Liver (tissue), 3 donors: ENCODE measurements around the gene FAR1.

ENCODE experiments used
- ATF3 ChIP-seq: IDR thresholded peaks from 2 replicates; pipeline ENCODE4 v1.6.1; 2016; ENCODE audit warnings: antibody characterized with exemption
- CTCF ChIP-seq: fragments of 150-350 bp; IDR thresholded peaks from 2 replicates; pipeline ENCODE4 v1.5.1; 2017; ENCODE audit warnings: improper control_type of control experiment, low read depth, low read length; ENCODE audit not compliant: missing input control
- EGR1 ChIP-seq, 2 donors: IDR thresholded peaks; 2 replicates each; pipeline ENCODE4 v1.6.1; 2016 to 2018; ENCODE audit warnings: antibody characterized with exemption in 2 of 2, low read depth in 2 of 2
- FOXA1 ChIP-seq: IDR thresholded peaks from 2 replicates; pipeline ENCODE4 v1.6.1; 2016; ENCODE audit warnings: antibody characterized with exemption
- GABPA ChIP-seq, 2 donors: IDR thresholded peaks in 1 of 2; conservative IDR thresholded peaks in 1 of 2; 2 replicates each; pipeline ENCODE4 v1.6.1; 2016; ENCODE audit warnings: antibody characterized with exemption in 2 of 2, mild to moderate bottlenecking in 1 of 2, moderate library complexity in 1 of 2
- JUND ChIP-seq, 2 donors: IDR thresholded peaks; 2 replicates each; pipeline ENCODE4 v1.6.1; 2016; ENCODE audit warnings: antibody characterized with exemption in 2 of 2
- RAD21 ChIP-seq, 2 donors: IDR thresholded peaks; 2 replicates each; pipeline ENCODE4 v1.6.1; 2016; ENCODE audit warnings: antibody characterized with exemption in 2 of 2, mild to moderate bottlenecking in 2 of 2
- RXRA ChIP-seq, 2 donors: IDR thresholded peaks; 2 replicates each; pipeline ENCODE4 v1.6.1; 2017 to 2018; ENCODE audit warnings: antibody characterized with exemption in 2 of 2, mild to moderate bottlenecking in 1 of 2
- SP1 ChIP-seq: IDR thresholded peaks from 2 replicates; pipeline ENCODE4 v1.6.1; 2018; ENCODE audit warnings: antibody characterized with exemption, mild to moderate bottlenecking
- TAF1 ChIP-seq: conservative IDR thresholded peaks from 2 replicates; pipeline ENCODE4 v1.6.1; 2016; ENCODE audit warnings: antibody characterized with exemption, mild to moderate bottlenecking
- YY1 ChIP-seq: IDR thresholded peaks from 2 replicates; pipeline ENCODE4 v1.6.1; 2016; ENCODE audit warnings: antibody characterized with exemption, mild to moderate bottlenecking
- TF ChIP-seq, protein P1 (sequence below): IDR thresholded peaks from 2 replicates; pipeline ENCODE4 v1.6.1; 2016; ENCODE audit warnings: antibody characterized with exemption, mild to moderate bottlenecking
- TF ChIP-seq, protein P2 (sequence below): IDR thresholded peaks from 2 replicates; pipeline ENCODE4 v1.6.1; 2016; ENCODE audit warnings: antibody characterized with exemption
- TF ChIP-seq, protein P3 (sequence below): IDR thresholded peaks from 2 replicates; pipeline ENCODE4 v1.6.1; 2016; ENCODE audit warnings: antibody characterized with exemption
- donor health status: healthy.
- donor health status: healthy.

DNA sequence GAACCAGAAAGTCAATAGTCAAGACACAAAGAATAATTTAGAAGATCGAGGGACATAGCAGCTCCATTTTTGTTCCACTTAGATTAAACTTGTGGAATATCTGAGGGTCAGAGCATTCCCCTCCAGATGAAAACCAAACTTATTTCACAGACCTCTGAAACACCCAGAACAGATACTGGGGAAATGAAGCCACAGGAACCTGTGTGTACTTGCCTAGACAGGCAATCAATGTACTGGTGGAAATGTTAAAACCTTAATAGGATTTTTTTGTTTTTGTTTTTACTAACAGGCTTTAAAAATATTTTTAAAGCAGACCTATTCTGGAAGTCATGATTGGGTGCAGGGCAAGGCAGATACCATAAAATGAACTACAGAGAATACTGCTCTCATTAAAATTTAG, 4.1 kb upstream of the FAR1 start:
- TF ChIP-seq FOXA1 (no peak), CTCF (no peak), TAF1 (no peak), YY1 (no peak), JUND (IDR thresholded peaks at IDR 0.05) (no peak), RAD21 (IDR thresholded peaks at IDR 0.05) (no peak), SP1 (no peak), GABPA (IDR thresholded peaks at IDR 0.05 in 1 of 2, conservative IDR thresholded peaks at IDR 0.05 in 1 of 2) (no peak), EGR1 (IDR thresholded peaks at IDR 0.05; ENCODE audit: low read depth in 2 of 2) (no peak), ATF3 (no peak), RXRA (IDR thresholded peaks at IDR 0.05) (no peak)
- TF ChIP-seq, protein P1, sequence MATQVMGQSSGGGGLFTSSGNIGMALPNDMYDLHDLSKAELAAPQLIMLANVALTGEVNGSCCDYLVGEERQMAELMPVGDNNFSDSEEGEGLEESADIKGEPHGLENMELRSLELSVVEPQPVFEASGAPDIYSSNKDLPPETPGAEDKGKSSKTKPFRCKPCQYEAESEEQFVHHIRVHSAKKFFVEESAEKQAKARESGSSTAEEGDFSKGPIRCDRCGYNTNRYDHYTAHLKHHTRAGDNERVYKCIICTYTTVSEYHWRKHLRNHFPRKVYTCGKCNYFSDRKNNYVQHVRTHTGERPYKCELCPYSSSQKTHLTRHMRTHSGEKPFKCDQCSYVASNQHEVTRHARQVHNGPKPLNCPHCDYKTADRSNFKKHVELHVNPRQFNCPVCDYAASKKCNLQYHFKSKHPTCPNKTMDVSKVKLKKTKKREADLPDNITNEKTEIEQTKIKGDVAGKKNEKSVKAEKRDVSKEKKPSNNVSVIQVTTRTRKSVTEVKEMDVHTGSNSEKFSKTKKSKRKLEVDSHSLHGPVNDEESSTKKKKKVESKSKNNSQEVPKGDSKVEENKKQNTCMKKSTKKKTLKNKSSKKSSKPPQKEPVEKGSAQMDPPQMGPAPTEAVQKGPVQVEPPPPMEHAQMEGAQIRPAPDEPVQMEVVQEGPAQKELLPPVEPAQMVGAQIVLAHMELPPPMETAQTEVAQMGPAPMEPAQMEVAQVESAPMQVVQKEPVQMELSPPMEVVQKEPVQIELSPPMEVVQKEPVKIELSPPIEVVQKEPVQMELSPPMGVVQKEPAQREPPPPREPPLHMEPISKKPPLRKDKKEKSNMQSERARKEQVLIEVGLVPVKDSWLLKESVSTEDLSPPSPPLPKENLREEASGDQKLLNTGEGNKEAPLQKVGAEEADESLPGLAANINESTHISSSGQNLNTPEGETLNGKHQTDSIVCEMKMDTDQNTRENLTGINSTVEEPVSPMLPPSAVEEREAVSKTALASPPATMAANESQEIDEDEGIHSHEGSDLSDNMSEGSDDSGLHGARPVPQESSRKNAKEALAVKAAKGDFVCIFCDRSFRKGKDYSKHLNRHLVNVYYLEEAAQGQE, result no peak
- TF ChIP-seq, protein P2, sequence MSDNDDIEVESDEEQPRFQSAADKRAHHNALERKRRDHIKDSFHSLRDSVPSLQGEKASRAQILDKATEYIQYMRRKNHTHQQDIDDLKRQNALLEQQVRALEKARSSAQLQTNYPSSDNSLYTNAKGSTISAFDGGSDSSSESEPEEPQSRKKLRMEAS, result no peak
- TF ChIP-seq, protein P3, sequence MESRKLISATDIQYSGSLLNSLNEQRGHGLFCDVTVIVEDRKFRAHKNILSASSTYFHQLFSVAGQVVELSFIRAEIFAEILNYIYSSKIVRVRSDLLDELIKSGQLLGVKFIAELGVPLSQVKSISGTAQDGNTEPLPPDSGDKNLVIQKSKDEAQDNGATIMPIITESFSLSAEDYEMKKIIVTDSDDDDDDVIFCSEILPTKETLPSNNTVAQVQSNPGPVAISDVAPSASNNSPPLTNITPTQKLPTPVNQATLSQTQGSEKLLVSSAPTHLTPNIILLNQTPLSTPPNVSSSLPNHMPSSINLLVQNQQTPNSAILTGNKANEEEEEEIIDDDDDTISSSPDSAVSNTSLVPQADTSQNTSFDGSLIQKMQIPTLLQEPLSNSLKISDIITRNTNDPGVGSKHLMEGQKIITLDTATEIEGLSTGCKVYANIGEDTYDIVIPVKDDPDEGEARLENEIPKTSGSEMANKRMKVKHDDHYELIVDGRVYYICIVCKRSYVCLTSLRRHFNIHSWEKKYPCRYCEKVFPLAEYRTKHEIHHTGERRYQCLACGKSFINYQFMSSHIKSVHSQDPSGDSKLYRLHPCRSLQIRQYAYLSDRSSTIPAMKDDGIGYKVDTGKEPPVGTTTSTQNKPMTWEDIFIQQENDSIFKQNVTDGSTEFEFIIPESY, result no peak
